ENCODE data around the gene UPK2.

The UPK2 gene

DNA sequence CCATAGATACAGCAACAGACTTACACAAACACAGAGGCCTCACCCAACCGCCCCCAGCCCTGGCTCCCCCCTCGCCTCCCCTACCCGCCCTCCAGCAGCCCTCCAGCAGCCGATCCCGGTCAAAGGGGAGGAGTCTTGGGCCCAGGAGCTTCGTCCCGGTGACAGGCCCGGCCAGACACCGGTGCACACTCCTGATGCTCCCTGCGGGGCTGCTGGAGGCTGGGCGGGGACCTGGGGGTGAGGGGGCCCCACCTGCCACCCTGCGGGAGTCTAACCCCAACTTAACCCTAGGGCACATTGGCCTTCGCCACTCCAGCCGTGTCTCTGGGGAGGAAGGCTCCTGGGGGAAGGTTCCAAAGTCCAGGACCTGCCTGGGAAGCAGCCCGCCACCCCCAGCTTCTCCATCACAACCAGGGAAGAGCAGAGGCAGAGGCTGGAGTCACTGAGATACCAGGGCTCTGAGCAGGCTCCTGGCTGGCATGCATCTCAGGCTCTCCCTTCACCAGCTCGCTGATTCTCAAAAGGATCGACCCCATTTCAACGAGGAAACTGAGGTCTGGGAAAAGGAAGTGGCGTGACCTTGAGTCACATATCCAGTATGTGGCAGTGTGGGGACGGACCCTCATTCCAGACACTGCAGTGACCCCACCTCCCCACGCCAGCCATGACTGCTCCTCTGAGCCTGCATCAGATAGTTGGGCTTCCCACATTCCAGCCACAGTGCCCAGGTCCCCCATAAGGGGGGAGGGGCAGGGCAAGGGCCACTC, 44.8 kb upstream of the UPK2 start:
- TF ChIP-seq, protein P1, sequence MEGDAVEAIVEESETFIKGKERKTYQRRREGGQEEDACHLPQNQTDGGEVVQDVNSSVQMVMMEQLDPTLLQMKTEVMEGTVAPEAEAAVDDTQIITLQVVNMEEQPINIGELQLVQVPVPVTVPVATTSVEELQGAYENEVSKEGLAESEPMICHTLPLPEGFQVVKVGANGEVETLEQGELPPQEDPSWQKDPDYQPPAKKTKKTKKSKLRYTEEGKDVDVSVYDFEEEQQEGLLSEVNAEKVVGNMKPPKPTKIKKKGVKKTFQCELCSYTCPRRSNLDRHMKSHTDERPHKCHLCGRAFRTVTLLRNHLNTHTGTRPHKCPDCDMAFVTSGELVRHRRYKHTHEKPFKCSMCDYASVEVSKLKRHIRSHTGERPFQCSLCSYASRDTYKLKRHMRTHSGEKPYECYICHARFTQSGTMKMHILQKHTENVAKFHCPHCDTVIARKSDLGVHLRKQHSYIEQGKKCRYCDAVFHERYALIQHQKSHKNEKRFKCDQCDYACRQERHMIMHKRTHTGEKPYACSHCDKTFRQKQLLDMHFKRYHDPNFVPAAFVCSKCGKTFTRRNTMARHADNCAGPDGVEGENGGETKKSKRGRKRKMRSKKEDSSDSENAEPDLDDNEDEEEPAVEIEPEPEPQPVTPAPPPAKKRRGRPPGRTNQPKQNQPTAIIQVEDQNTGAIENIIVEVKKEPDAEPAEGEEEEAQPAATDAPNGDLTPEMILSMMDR (IDR thresholded peaks at IDR 0.05) = no peak

DNA sequence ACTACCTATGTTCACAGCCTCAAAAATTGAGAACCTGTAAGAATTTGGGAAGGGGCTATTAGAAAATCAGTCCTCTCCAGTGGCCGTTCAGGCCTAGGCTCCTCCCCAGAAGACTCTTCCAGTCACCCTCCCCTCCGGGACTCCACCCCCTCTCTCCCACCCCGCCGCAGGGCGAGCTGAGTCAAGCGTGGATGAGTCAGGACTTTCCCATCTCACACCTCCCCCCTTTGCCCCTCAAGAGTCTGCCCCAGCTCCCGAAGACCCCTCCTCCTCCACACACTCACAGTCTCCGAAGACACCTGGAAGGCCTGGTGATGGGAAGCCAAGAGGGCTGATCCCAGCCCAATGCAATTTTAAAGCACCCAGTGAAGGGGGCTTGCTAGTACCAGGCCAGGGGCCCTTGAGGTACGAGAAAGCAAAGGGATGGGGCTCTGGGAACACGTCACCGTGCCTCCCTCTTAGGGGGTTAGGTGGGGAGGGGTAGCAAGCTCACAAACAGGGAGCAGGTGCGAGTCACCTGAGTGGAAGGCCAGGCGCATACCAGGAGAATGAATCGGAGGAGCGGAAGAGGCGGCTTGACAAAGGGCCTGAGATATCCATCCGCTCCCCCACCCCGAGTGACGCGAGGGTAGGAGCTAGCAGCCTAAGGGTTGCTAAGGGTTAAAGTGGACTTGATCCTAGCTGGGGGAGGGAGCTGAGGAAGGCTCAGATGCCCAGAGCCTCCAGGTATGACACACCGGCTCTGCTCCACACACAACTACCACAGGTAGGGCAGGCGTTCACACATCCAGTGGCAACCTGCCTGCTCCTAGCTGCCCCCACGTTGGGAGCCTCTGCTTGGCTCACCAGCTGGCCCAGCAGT, 44.0 kb upstream of the UPK2 start:
- TF ChIP-seq, protein P1 (IDR thresholded peaks at IDR 0.05) = no peak

DNA sequence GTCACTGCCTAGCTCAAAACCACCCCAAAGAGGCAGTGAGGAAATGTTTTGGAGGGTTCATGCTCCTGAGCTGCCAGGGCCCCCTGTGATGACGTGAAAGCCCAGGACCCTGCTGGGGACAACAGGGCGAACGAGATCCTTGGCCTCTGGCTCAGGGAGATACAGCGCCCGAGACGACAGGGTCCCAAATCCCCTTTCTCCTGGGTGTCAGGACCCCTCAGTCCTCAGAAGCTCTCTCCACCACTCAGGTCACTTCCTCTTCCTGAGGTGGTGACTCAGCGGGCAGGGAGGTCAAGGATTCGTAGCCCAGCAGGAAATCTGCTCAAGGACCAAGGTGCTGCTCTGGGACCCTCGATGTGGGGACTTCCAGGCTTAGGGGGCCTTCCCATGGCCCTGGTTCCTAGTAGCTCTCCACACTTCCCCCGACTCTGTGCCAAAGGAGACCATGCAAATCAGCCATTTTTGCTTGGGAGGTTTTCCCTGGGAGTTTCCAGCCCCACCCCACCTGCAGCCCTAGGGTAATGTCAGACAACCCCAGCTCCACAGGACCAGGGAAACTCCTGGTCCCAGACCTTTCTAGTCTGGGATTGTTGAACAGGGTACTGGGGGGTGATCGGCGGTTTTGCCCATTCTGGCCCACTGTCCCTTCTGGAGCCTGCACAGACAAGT, 43.2 kb upstream of the UPK2 start:
- TF ChIP-seq, protein P1 (IDR thresholded peaks at IDR 0.05) = no peak

DNA sequence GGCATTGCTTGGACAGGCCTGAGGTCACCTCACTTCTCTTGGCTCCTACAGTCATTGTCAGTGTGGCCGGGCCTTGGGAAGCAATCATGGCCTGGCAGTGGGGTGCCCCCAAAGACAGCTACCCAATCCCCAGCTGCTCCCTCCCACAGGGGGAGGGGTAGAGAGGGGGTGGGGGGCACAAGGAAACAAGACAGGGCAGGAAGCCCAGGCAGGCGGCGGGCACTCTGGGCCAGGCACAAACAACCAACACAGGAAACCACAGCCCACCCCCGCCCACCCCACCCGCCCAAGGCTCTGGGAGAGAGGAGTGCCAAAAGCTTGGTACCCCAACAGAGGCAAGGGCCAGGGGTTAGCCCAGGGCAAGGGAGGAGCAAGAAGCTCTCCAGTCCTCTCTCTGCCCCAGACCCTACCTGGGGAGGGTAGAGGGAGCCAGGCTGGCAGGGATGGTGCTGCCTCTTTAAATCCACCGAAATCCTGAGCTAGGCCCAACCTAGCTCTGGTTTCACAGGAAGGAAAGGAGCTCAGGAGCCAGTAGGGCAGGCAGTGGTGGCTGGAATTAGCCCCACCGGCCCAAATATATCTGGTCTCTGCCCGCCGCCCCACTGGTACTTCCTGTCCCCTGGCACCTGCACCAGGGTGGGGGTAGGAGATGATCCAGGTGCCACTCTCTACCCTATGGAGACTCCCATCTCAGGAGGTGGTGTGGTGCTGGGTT, 42.5 kb upstream of the UPK2 start:
- TF ChIP-seq, protein P1 (IDR thresholded peaks at IDR 0.05) = no peak

DNA sequence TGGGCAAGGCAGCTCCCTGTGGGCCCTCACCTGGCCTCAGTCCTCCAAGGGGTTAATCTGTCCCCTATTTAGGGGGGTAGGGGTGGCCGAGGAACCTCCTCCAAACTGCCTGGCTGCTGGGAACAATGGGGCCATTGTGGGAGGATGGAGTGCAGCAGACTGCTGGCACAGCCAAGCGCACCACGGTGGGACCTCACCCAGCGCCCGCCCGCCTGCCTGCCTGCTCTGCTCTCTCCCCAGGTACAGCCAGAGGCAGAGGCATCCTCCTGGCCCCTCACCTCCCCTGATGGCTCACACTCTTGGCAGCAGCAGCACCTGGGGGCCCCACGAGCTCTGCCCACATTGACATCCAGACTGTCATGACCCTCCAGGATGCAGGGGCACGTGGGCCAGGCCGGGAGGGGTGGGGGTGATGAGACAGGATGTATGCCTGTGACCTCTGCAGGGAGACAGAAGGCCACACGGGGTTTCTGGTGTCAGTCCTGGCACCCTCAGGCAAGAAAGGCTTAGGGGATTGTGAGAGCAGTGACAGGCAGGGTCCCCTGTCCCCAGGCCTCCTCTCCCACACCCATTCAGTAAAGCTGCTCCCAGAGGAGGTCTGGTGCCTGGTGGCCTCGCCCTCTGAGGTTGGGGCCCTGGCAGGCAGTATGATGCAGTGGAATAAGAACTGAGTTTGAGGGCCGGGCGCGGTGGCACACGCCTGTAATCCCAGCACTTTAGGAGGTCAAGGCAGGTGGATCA, 41.8 kb upstream of the UPK2 start:
- TF ChIP-seq, protein P1 (IDR thresholded peaks at IDR 0.05) = no peak

DNA sequence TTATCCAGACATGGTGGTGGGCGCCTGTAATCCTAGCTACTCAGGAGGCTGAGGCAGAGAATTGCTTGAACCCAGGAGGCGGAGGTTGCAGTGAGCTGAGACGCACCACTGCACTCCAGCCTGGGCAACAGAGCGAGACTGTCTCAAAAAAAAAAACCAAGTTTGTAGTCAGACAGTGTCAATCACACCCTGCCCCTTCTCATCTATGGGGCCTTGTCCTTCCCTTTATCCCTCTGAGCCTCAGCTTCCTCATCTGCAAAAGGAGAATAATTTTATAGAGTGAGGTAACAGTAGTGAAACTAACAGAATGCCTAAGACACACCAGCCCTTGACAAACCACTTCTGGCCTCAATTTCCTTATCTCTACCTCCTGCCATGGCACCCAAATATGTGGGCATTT, 41.1 kb upstream of the UPK2 start:
- TF ChIP-seq, protein P1 (IDR thresholded peaks at IDR 0.05) = no peak
